ENCODE results near the gene GPR45.

GRCh38 chr2:105258835-105259350, 17.4 kb downstream of the GPR45 start:
- no peak for TF ChIP-seq POLR2A (IDR thresholded peaks at IDR 0.05)
- TF ChIP-seq CTCF (IDR thresholded peaks at IDR 0.05), result no peak
